ENCODE data around the gene BAIAP2.

DNA sequence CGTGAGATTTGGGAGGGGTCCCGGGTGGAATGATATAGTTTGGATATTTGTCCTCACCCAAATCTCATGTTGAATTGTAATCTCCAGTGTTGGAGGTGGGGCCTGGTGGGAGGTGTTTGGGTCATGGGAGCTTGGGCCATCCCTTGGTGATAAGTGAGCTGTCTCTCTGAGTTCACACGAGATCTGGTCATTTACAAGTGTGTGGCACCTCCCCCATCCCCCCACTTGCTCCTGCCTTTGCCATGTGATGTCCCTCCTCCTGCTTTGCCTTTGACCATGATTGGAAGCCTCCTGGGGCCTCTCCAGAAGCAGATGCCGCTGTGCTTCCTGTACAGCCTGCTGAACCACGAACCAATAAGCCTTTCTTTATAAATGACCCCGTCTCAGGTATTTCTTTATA is 21.3 kb upstream of the BAIAP2 start:
- TF ChIP-seq YY1 (IDR thresholded peaks at IDR 0.05; ENCODE audit: insufficient read depth, insufficient read length) = no peak
- no peak for TF ChIP-seq SUZ12 (IDR thresholded peaks at IDR 0.05; ENCODE audit: extremely low read depth, insufficient read depth, insufficient read length)
- no peak for TF ChIP-seq ZNF274 (IDR thresholded peaks at IDR 0.05; ENCODE audit: low read depth, low read length)
